Measurements from ENCODE around the gene TREML1.
"Not testable (repeated sequence)": the region's sequence is repeated elsewhere in the genome, so short reads cannot be mapped to it uniquely, and the experiment has no call there.

Gene TREML1, protein sequence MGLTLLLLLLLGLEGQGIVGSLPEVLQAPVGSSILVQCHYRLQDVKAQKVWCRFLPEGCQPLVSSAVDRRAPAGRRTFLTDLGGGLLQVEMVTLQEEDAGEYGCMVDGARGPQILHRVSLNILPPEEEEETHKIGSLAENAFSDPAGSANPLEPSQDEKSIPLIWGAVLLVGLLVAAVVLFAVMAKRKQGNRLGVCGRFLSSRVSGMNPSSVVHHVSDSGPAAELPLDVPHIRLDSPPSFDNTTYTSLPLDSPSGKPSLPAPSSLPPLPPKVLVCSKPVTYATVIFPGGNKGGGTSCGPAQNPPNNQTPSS

DNA sequence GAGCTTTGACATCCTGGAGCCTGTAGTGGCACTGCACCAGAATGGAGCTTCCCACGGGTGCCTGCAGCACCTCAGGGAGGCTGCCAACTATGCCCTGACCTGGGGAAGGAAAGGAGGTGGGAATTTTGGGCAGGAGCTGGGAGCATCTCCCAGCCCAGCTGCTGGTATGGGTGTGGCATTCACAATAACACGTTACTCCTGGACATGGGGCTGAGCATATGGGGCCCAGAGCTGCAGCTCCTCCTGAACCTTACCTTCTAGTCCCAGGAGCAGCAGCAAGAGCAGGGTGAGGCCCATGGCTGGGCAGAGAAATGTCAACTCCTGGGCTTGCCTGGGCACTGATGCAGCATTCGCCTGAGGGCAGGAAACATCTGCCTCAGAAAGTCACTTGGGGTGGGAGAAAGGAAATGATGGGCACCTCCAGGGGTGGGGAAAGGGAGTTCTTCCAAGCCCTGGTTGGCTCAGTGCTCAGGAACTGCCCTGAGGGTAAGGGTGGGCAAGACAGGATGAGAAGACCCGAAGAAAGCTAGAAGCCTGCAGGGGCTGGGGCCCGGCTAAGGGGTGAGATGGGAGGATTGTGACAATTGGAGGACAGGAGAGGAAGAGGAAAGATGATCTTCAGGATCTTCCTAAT lies at the start of gene TREML1:
Gene TREML1 (minus strand): TSS at position 356 of the 634 bp plus-strand sequence. CDS start 59 bp downstream, at position 297.
- DNase-seq = no peak

DNA sequence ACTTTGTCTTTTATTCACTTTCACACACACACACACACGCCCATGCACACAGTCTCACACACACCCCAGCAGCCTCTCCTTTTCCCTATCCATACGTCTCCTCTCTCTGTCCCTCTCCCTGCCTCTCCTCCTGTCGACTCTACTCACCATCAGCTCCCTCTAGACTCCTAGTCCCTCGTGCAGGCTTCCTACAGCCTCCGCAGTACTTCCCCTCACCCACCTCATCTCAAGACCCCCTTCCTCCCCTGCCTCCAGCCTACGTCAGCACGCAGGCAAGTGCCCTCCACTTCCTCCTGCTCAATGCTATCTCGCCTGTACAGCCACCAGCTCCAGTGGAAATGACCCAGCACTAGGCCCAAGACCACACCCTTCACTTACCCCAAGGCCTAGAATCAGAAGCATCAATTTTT lies 47.6 kb upstream of the TREML1 start:
- DNase-seq = no peak

DNA sequence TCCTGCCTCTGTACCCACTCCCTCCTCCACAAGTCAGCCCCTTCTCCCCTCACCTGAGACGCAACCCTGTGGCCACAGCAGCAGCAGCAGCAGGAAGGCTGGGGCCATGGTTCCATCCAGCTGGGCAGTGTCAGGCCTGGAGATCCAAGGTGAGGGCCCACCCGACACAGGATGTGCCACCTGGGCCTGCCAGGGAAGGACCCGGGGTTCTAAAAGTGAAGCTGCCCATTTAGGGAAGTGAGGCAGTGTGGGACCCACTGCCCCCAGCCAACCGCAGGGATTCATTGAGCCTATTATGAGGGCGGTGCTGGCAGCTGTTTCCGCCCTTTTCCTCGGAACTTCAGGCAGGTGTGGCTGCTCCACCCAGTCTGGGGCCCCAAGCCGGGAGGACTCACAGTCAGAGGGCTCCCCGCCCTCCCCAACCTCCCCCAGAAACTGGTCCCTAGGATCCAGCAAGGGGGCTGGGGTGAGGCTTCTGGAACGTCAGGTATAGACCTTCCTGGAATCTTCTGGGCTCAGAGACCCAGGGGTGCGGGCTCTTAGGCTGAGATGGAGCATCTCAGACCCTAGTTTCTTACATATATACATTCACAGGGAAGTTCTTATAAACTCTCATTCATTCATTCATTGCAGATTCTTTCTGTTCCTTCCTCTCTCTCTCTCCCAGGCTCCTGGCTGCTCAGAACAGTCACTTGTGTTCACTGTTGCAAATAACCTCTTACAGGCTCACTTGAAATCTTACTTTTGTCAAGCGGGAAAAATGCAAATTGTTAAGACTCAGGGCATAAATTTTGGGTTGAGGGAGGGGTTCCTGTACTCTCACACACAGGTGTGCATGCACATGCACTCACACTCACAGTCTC lies 47.0 kb upstream of the TREML1 start, which contains the start of gene TREML2:
Gene TREML2 (minus strand): TSS at position 249 of the 863 bp plus-strand sequence. CDS start 141 bp downstream, at position 108.
- DNase-seq = no peak

DNA sequence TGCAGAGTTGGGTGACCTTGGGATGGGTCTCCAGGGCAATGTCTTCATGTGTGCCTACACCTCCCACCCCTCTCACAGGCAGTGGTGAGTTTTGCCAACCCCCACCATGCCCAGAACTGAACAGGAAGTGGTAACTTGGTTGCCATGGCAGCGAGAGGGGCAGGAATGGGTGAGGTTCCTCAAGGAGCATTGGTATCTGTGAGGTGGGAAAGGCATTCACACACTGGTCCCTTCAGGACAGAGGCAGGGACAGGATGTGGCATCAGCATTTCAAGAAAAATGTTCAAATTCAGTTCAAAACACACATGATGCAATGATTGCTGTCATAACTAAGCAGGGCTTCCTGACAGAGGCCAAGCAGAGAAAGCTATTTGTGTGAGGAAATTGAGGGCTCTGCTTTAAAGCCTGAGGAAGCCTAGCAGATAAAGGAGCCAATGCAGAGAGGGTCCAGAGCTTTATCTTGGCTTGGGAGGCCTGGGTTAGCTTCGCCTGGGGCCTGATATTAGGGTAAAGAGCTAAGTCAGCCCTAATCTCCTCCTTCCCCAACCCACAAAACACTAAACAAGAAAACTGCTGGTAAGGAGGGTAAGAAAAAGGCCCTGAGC lies 46.3 kb upstream of the TREML1 start:
- no peak for DNase-seq

DNA sequence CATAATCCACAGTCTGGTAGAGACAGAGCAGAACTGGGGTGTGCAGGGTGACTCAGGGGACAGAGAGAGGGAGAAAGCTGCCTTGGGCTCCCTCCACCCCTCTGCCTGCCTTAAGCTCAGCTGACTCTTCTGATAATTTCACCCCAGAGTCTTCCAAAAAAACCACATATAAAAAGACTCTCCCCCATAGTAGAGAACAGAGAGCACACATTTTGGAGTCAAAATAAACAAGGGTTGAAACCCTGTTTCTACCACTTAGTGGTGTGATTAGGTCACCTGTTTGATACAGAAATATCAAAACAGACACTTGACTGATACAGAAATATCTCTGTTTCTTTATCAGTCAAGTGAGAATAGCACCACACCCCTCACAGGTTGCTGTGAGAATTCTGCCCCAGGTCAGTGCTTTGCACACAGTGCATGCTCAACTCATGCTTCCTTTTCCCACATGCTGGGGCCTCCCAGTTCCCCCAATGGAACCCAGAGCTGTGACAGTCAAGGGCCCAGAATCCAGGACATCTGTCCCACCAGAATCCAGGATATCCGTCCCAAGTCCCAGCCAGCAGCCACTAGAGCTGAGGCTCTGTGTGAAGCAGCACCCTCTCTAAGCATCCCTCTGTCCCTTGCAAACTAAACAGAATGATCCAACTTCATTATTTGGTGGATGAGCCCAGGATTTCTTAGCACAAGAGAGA lies 45.6 kb upstream of the TREML1 start:
- no peak for DNase-seq

DNA sequence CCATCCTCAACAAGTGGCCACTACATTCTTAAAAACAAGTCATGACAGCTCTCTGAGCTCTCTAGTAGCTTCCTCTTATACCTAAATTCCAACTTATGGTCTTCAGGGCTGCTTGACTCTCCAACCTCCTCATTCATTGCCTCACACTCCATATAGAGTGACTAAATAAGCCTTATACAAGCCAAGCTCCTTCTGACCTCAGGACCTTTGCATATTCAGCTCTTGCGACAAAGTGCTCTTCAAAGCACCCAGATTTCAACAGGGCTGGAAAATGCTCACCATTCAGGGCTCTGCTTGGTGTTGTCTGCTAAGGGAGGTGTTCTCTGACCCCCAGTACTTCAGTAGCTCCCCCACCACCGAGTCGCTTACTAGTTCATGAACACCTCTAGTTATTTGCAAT lies 43.1 kb upstream of the TREML1 start:
- DNase-seq = no peak

DNA sequence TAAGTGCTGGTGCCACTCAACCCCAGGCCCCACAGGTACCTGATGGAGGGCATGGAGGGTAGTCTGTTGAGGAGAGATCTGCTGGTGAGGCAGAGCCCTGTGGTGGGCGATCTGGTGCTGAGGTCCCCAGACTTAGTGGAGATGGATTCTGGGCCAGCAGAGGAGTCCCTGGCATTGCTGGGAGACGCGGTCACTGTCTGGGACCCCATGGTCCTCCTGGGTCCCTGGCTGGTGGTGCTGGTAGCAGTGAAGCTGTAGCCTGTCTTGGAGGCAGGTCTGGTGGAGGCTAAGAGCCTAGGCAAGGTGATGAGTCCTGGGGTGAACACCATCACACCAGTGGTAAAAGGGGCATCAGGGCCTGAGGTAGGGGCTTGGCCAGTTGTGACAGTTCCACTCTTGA lies 40.2 kb upstream of the TREML1 start:
- no peak for DNase-seq

DNA sequence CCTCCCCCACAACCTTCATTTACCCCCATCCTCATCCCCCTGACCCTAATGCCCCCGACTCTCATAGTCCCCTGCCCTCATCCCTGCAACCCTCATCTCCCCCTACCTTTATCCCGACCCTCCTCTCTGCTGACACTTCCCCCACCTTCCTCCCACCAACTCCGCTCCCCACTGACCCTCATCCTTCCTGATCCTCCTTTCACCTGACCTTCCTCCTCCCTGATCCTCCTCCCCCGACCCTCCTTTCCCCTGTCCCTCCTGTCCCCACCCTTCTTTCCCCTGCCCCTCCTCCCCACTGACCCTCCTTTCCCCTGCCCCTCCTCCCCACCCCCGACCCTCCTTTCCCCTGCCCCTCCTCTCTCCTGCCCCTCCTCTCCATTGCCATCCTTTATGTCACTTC lies 39.7 kb upstream of the TREML1 start:
- no peak for DNase-seq

DNA sequence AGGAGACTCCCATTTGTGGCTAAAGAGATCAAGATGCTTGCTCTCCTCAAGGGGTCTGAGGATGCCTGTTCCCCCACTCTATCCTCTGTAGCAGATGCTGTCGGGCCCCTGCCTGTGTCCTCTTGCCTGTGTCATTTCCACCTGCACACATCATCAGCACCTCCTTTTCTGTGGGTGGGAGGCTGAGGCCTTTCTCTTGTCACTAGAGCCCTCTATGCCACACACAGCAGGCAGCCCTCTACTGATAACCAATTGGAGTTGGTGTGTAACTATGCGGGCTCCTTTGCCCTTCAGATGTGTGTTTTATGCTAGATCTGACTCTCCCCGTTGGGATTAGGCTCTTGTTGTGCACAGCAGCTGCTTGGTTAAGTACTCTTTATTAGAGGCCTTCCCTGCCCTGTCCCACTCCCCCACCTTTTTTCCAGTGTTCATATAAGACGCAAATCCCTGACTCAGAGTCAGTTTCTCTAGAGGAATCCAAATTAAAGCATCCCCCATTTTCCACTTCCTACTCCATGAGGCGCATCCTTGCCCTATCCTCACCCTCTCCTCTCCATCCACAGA lies 39.1 kb upstream of the TREML1 start:
- DNase-seq = no peak

DNA sequence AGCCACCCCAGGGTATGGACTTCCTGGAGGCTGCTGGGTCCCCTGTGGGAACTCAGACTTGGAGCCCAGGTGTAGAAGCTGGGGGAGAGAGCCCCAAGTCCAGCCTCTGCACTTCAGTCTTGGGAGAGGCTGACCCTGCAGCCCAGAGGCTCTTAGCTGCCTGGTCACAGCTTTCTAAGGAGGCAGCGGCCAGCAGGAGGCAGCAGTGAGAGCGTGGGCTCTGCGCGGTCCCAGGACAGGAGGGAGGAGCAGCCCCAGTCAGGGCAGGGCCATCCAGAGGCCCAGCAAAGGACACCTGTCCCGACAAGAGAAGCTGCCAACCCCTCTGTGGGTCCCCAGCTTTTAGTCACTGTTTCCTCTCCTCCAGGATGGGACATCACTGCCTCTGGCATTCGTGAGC lies 37.4 kb upstream of the TREML1 start:
- DNase-seq = no peak

DNA sequence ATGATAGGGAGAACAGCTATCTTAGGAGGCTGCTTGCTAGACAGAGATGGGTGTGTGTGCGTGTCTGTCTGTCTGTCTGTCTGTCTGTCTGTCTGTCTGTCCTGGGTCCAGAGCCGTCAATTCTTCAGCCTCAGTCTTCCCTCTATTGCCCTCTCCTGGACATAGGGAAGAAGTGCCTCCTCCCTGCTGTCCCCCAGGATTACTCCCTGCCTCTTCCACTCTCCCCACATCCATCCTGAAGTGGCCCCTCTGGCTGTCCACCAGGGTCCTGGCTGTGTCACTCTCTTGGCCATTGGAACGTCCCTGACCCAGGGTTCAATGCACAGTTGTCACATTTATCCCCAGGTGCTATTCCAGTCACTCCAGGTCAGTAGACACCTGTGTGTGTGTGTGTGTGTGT lies 36.6 kb upstream of the TREML1 start:
- DNase-seq = no peak

DNA sequence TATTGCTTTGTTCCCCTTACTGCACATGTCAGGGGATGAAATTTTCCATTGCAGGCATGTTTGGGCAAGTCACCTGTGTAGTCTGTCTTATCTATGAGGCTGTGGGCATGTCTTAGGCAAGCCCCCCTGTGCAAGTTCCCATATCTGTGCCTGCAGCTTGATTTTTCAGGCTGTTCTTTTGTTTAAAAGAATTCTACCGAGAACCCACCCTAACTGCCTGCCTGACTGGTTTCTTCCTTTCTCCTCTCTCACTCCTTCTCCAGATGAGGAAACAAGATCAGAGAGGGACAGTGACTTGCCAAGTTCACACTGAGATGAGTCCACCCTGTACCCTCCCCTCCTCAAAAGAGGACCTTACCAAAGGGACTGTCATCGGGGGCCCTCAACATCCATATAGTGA lies 35.8 kb upstream of the TREML1 start:
- no peak for DNase-seq

DNA sequence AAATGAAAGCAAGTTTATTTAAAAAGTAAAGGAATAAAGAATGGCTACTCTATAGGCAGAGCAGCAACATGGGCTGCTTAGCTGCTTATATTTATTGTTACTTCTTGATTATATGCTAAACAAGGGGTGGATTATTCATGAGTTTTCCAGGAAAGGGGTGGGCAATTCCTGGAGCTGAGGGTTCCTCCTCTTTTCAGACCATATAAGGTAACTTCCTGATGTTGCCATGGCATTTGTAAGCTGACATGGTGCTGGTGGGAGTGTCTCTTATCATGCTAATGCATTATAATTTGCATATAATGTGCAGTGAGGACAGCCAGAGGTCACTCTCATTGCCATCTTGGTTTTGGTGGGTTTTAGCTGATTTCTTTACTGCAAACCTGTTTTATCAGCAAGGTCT lies 34.9 kb upstream of the TREML1 start:
- DNase-seq = not testable (repeated sequence)

DNA sequence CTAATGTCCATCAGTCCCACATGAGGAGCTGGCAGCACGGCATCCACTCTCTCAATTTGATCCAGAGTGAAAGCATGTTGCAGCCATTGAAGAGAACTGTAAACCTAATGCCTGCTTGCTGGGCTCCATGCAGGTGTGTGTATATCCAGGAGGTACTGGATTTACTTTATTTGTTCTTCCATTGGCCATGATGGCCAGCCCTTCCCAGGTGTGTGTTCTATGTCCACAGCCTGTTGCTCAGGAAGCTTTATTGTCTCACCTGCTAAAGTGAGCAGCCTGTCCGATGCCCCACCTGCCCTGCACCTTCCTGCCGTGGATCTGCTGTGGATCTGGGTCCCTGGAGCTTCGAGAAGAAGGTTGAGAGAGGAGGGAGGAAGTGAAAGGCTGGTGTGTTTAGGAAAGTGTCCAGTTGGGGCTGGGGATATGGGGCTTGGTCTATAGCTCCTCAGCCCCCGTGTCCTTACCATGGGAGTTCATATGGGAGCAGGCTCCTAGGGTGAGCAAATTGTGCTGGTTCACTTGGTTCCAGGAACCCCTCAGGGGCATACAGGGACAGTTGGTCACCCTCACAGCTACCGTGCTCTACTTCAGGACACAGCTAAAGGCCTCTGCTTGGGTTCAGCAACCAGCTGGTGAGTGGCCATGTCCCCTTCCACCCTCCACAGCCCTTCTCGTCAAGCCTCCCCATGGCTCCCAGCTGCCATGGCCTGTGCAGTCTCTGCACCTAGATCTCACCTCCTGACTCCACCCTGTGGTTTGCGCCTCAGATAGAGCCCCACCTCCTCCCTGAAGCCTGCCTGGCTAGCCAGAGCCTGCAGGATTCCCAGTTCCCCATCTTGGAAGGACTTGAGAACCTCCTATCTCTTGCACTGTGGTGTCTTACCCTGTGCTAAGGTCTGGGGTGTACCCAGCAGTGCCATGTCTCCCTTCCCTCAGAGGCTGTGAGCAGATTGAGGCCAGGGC lies 34.1 kb upstream of the TREML1 start:
- DNase-seq = no peak

DNA sequence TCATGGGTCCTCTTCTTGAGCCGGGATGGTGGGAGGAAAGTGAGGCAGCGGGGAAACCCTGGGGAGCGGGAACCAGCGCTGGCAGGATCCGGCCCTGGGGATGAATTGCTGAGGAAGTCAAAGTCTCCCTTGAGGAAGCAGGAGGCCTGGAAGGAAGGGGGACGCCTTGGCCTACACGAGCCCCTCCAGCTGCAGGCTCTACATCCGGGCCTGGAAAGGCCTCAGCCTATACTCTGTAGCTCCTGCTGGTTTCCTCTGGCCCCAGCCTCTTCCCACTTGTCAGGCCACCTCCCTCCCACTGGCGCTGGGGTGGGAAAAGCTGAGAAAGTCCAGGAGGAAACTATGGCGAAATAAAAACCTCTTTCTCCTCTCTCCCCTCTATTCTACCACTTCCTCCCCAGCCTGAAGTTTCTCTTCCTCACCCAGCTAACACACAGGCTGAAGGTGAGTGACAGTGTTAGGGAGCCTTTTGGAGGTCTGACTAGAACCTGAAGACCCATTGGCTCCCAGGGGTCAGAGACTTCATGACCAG lies 31.9 kb upstream of the TREML1 start:
- DNase-seq = no peak

DNA sequence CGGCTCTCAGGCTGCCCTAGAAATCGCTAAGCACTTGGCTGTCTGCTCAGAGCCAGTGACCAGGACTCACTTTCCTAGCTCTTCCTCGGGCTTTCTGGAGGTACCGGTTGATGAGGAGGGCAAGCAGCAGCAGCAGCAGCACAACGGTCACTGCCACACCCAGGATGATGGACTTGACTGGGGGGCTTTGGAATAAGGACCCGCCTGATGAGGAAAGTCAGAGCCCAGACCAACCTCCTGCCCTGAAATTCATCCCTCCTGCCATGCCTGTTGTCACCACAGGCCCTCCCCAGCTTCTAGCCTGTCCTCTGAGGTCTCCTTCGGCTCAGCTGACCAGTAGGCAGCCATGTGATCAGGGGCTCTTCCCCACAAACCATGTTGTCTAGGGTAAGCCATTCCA lies 30.6 kb upstream of the TREML1 start:
- DNase-seq = no peak

DNA sequence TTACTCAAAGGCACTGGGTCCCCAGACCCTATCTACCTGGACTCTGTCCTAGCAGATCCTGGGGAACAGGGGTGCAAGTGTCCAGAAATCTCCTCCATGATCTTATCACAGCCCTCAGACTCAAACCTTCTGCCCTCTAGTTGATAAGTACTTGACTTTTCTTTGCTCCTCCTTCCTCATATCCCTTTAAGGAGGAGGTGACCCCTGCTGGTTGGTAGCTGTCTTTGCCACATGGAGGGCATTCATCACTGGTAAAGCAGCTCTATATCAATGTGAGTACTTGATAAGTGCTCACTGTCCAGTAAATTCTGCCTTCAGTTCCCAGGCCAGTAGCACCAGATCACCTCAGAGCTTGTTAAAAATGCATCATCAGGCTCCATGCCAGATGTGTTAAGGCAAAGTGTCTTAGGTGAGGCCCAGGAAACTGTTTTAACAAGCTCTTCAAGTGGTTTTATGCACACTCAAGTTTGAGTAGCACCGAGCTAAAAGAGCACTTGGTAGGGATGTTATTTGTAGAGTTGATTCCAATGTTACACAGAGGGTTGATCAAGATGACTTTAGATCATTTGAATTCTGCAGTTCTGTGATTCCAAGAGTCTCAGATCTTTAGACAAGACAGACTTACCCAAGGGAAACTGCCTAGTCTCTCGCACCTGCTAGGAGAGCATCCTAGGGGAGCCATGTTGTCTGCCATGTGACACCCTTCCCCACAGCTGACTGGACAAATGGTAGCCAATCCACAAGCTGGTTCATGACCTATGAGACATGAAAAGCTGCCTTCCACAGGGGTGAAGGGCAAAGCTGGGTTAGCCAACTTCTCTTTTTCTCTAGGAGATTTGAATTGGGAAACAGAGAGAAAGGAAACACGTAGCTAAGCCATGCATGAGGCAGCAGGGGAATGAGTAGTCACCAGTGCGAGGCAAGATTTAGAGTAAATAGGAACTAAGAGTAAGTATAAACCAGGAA lies 28.2 kb upstream of the TREML1 start:
- DNase-seq = peak; percentile 6

DNA sequence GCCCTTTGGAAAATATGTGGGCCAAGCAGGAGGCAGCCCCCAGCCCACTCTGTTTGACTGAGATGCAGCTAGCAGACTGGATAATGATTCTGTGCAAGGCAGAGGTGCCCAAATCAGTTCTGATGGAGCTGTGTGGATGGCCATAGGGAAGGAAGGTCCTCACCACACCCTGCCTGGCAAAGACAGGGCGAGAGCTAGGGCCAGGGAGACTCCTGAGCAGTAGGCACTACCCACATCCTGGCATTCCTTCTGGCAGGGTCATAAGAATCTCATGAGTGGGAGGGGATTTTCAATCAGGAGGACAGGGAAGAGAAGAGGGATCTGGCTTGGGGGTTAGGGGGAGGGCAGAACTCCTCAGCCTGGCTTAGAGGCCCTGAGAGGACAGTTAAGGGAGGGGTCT lies 27.4 kb upstream of the TREML1 start:
- no peak for DNase-seq

DNA sequence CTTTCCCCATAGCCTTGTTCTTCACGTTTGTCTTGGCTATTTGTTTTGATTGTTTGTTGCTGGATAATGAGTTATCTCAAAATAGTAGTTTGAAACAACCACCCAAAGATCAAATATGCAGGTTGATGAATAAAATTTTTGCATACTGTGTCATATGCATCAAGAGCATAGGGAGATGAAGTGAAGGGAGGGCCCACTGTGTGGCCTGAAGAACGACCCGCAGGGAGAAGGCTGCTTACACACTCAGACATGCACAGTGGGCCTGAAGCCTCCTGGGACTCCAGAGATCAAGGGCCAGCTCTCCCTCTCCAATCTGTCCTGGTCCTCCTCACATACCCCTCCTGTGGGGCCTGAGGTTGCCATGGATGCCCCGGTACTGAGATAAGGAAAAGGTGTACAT lies 25.0 kb upstream of the TREML1 start:
- DNase-seq = no peak

DNA sequence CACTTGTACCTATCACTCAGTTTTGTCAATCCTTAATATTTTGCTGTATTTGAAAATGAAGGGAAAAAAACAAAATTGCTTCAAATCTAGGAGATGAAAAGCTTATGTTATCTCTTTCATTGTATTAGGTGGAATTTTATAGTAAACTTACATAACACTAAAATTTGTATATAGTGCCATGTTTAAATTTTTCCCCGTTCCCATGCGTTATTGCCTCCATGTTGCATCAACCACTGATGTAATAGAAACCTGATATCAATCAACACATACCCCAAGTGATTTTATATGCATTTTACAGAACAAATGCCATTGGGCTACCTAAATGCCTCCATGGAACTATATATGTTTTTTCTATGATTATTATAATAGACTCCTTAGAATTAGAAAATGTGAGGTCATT lies 23.5 kb upstream of the TREML1 start:
- DNase-seq = no peak

Data from NCI-H748 treated with DMSO at 0.1 percent for 48 hours (cell line).